K562 (cell line): ENCODE measurements around the gene PARD3B. TPM values are rescaled to one million over a fixed set of nuclear protein-coding genes. Genes with fewer than 3 reads are reported as not detected.

Experiments
- ATAC-seq: fragments of 200-7000 bp; cut with Tn5 transposase; 3 replicates; pipeline ENCODE4 v1.9.1; 2020; ENCODE audit warnings: moderate library complexity
- BruUV-seq: library from RNA; stranded (reverse); fragments of 400-500 nt; replicated peaks from 2 replicates; lab custom pipeline; 2021; lab: Mats Ljungman, UMichigan
- CTCF ChIA-PET: fragments of 300-600 bp; formaldehyde crosslinking; extraction: SDS; loops from one replicate; lab custom pipeline; 2021; ENCODE audit warnings: low intra/inter-chr PET ratio; lab: Yijun Ruan, JAX
- POLR2A ChIA-PET: fragments of 300-600, 350-650 bp; sonication (Branson Sonifier 250); formaldehyde crosslinking; extraction: SDS; loops from one replicate; lab custom pipeline; 2021; ENCODE audit warnings: antibody characterized with exemption, inconsistent platforms; lab: Yijun Ruan, JAX
- DNase-seq, 4 experiments: peaks; one replicate each; pipeline versions ENCODE4 v3.0.0 to v3.0.0-alpha.2; 2011 to 2018; ENCODE audit warnings: low spot score in 3 of 4, mixed read lengths in 3 of 4; ENCODE audit errors: extremely low read depth in 1 of 4
- FAIRE-seq: peaks from 2 replicates; lab custom pipeline; 2011; peaks lifted over from hg19 to GRCh38; lab: Jason Lieb, UNC
- H2AFZ ChIP-seq: 2 replicates; pipeline ENCODE4 v1.6.0; 2011; ENCODE audit warnings: low read depth, low read length, control low read depth, inconsistent platforms
- H3K27ac ChIP-seq: fragments of 200-600 bp; 3 replicates; pipeline ENCODE4 v1.8.0; 2011; ENCODE audit warnings: low read depth, mild to moderate bottlenecking, control low read depth, inconsistent platforms, low read length, moderate library complexity, mixed read lengths; ENCODE audit errors: extremely low read depth
- H3K27me3 ChIP-seq, 2 experiments: fragments of 300-600 bp in 1 of 2; 2 replicates in 1 of 2; 3 replicates in 1 of 2; pipeline versions ENCODE4 v1.6.0 to v1.8.0; 2011; ENCODE audit warnings: inconsistent platforms in 2 of 2, low read length in 2 of 2, mild to moderate bottlenecking in 1 of 2, mixed read lengths in 1 of 2, moderate library complexity in 1 of 2; ENCODE audit not compliant: control insufficient read depth in 2 of 2, insufficient read depth in 2 of 2
- H3K36me3 ChIP-seq: fragments of 300-600 bp; 3 replicates; pipeline ENCODE4 v1.8.0; 2011; ENCODE audit warnings: mild to moderate bottlenecking, low read length, inconsistent platforms; ENCODE audit not compliant: control insufficient read depth, insufficient read depth
- H3K4me1 ChIP-seq, 2 experiments: fragments of 200-600 bp in 1 of 2; replicated peaks in 1 of 2; 2 replicates in 1 of 2; 3 replicates in 1 of 2; pipeline versions ENCODE4 v1.5.1 to v1.8.0; 2011; ENCODE audit warnings: inconsistent platforms in 2 of 2, low read length in 2 of 2, mild to moderate bottlenecking in 1 of 2, mixed read lengths in 1 of 2, moderate library complexity in 1 of 2; ENCODE audit not compliant: control insufficient read depth in 2 of 2, insufficient read depth in 2 of 2
- H3K4me2 ChIP-seq: 2 replicates; pipeline ENCODE4 v1.6.1; 2011; ENCODE audit warnings: low read length, control low read depth, inconsistent platforms, mixed read lengths; ENCODE audit not compliant: insufficient read depth
- H3K4me3 ChIP-seq: fragments of 200-600 bp; sonication (generic), shearing (Covaris generic); 2 replicates; pipeline ENCODE4 v1.5.1; 2016; ENCODE audit warnings: control low read depth, inconsistent platforms
- H3K79me2 ChIP-seq: fragments of 200-600 bp; 3 replicates; pipeline ENCODE4 v1.8.0; 2011; ENCODE audit warnings: low read length, inconsistent platforms; ENCODE audit not compliant: control insufficient read depth, insufficient read depth
- H3K9ac ChIP-seq, 2 experiments: 2 replicates each; pipeline versions ENCODE4 v1.6.0 to v1.6.1; 2011; ENCODE audit warnings: low read depth in 2 of 2, low read length in 2 of 2, control low read depth in 1 of 2, inconsistent platforms in 1 of 2, mild to moderate bottlenecking in 1 of 2, mixed read lengths in 1 of 2; ENCODE audit not compliant: insufficient read depth in 1 of 2
- H3K9me1 ChIP-seq: one replicate; pipeline ENCODE4 v1.6.0; 2011; ENCODE audit warnings: inconsistent platforms, mild to moderate bottlenecking, low read length, moderate library complexity; ENCODE audit not compliant: control insufficient read depth, insufficient read depth
- H3K9me3 ChIP-seq: replicated peaks from 2 replicates; pipeline ENCODE4 v1.5.1; 2011; ENCODE audit warnings: low read depth, low read length, inconsistent platforms; ENCODE audit not compliant: control insufficient read depth, insufficient read depth
- H4K20me1 ChIP-seq: replicated peaks from 2 replicates; pipeline ENCODE4 v1.6.1; 2011; ENCODE audit warnings: low read length, inconsistent platforms, mixed read lengths; ENCODE audit not compliant: control insufficient read depth, insufficient read depth
- ELF4 ChIP-seq: fragments of 450-650 bp; formaldehyde crosslinking; IDR thresholded peaks from 2 replicates; pipeline ENCODE4 v1.4.0; 2022; ENCODE audit warnings: missing genetic modification characterization
- FOXJ3 ChIP-seq: sonication (generic); formaldehyde crosslinking; IDR thresholded peaks from 2 replicates; pipeline ENCODE4 v1.4.0; 2020; ENCODE audit warnings: mild to moderate bottlenecking, missing genetic modification reagents
- GMEB1 ChIP-seq: fragments of 250-450 bp; sonication (Bioruptor Pico); IDR thresholded peaks from 2 replicates; pipeline ENCODE4 v1.4.0; 2020; ENCODE audit warnings: mild to moderate bottlenecking
- HOMEZ ChIP-seq: fragments of 250-450 bp; sonication (Bioruptor Pico); IDR thresholded peaks from 2 replicates; pipeline ENCODE4 v1.4.0; 2020; ENCODE audit warnings: mild to moderate bottlenecking, moderate library complexity
- NELFE ChIP-seq: IDR thresholded peaks from 2 replicates; pipeline ENCODE4 v1.6.1; 2011; ENCODE audit warnings: mild to moderate bottlenecking; ENCODE audit not compliant: insufficient read depth, insufficient read length
- ZNF217 ChIP-seq: sonication (generic); formaldehyde crosslinking; IDR thresholded peaks from 2 replicates; pipeline ENCODE4 v1.8.0; 2022; ENCODE audit warnings: mild to moderate bottlenecking, missing genetic modification reagents
- ZNF561 ChIP-seq: fragments of 450-650 bp; formaldehyde crosslinking; conservative IDR thresholded peaks from 2 replicates; pipeline ENCODE4 v1.4.0; 2020; ENCODE audit warnings: mild to moderate bottlenecking, moderate library complexity
- WGBS: fragments of 100-300 bp; shearing (Covaris generic); methylation state at CpG from one replicate; pipeline ENCODE4 v1.1.6; 2016; ENCODE audit warnings: low coverage, mixed read lengths; ENCODE audit not compliant: insufficient coverage; ENCODE audit errors: missing lambda C conversion rate; 5-methylcytosine and 5-hydroxymethylcytosine counted together
- in situ Hi-C: fragments of 300-500 bp; cut with MboI; formaldehyde crosslinking; loops from 4 replicates; pipeline ENCODE4 v1.15.0; 2018; ENCODE audit warnings: inconsistent platforms, mixed read lengths
- intact Hi-C: fragments of 100-400 bp; cut with micrococcal nuclease; formaldehyde crosslinking; loops from 2 replicates; pipeline ENCODE4 v1.14.2; 2022
- polyA plus RNA-seq, 8 experiments: library from polyadenylated mRNA; depleted of rRNA in 4 of 8; stranded (reverse) in 5 of 8; unstranded in 3 of 8; fragments of >200 nt; fragmentation: Nextera tagmentation in 2 of 8; fragmentation: Illumina TruSeq in 1 of 8; extraction: Ambion mirVana in 2 of 8; extraction: Trizol in 1 of 8; gene quantifications; 2 replicates each; pipeline versions ENCODE4 v1.2.1 to v1.2.3, GENCODE V29; 2011 to 2014; ENCODE audit warnings: inconsistent platforms in 1 of 8, missing spikeins in 1 of 8
- total RNA-seq, 7 experiments: library from RNA; depleted of rRNA in 6 of 7; stranded (reverse); fragments of >200 nt in 6 of 7; fragmentation: Illumina TruSeq in 2 of 7; extraction: Trizol in 2 of 7; gene quantifications; 2 replicates each; pipeline versions ENCODE4 v1.2.1 to v1.2.3, GENCODE V29; 2011 to 2021; ENCODE audit warnings: low replicate concordance in 1 of 7

The PARD3B gene
- total and polyA plus RNA-seq, 9 of the 15 experiments (the other 6 are each of a cell fraction or from before 2014, with no cell fraction given), result 0.15 to 3.0 (median 1.1) TPM

GRCh38 chr2:204654669-204655068 lies 109.4 kb downstream of the PARD3B start:
- in situ Hi-C loops, result no loop called here
- no peak overlapping the region for H3K4me3 ChIP-seq
- FAIRE-seq, result no peak
- H3K27ac ChIP-seq, result no peak overlapping the region
- CTCF ChIA-PET, result no interaction called here
- no peaks in the 10 kb centered on the region for H3K4me1 ChIP-seq
- H2AFZ ChIP-seq, result no peak overlapping the region
- H3K79me2 ChIP-seq, result no peaks in the 10 kb centered on the region
- no TSS peak for BruUV-seq
- DNase-seq, result no peak
- H4K20me1 ChIP-seq, result no peaks in the 10 kb centered on the region
- POLR2A ChIA-PET, result no interaction called here
- H3K9me3 ChIP-seq, result no peaks in the 10 kb centered on the region
- no peaks in the 10 kb centered on the region for H3K27me3 ChIP-seq
- no peaks in the 10 kb centered on the region for H3K9me1 ChIP-seq
- no peak overlapping the region for H3K9ac ChIP-seq
- H3K4me2 ChIP-seq, result no peak overlapping the region
- H3K36me3 ChIP-seq, result no peaks in the 10 kb centered on the region
- no peak for TF ChIP-seq NELFE
- TF ChIP-seq GMEB1 (CRISPR knock-in tag), result no peak
- no peak for TF ChIP-seq ZNF561
- no peak for TF ChIP-seq HOMEZ (CRISPR knock-in tag)
- no peak for TF ChIP-seq ELF4 (CRISPR knock-in tag)
- no peak for TF ChIP-seq FOXJ3 (CRISPR knock-in tag)
- TF ChIP-seq ZNF217, result no peak
- TF ChIP-seq, all 486 proteins: peak for 0
- no peak for ATAC-seq
- WGBS, result 40% methylated on average over 1 of the region's 1 CpG
- intact Hi-C loops, result no loop called here
